PC-3 (cell line): ENCODE results near the gene IL1RAPL1.

Source experiments
- EZH2phosphoT487 ChIP-seq: fragments of 300-600 bp; sonication (generic); IDR thresholded peaks from 2 replicates; pipeline ENCODE4 v1.6.1; 2018; ENCODE audit warnings: mild to moderate bottlenecking, antibody characterized with exemption, low read length, borderline replicate concordance
- TF ChIP-seq, protein P1 (sequence below): fragments of 300-600 bp; sonication (generic); conservative IDR thresholded peaks from 2 replicates; pipeline ENCODE4 v1.5.1; 2017; ENCODE audit warnings: antibody characterized with exemption, low read depth, mild to moderate bottlenecking, low read length

DNA sequence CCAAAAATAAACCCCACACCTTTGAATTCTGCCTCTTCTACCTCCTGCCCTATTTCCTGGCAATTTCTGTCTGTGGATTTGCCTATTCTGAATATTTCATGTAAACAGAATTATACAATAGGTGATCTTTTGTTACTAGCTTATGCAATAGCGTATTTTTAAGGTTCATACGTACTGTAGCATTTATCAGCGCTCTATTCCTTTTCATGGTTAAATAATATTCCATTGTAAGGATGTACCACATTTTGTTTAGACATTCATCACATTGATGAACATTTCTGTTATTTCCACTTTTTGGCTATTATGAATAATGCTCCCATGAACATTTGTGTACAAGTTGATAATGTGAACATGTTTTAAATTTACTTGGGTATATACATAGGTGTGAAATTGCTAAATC lies 847.7 kb downstream of the IL1RAPL1 start:
- TF ChIP-seq, protein P1, sequence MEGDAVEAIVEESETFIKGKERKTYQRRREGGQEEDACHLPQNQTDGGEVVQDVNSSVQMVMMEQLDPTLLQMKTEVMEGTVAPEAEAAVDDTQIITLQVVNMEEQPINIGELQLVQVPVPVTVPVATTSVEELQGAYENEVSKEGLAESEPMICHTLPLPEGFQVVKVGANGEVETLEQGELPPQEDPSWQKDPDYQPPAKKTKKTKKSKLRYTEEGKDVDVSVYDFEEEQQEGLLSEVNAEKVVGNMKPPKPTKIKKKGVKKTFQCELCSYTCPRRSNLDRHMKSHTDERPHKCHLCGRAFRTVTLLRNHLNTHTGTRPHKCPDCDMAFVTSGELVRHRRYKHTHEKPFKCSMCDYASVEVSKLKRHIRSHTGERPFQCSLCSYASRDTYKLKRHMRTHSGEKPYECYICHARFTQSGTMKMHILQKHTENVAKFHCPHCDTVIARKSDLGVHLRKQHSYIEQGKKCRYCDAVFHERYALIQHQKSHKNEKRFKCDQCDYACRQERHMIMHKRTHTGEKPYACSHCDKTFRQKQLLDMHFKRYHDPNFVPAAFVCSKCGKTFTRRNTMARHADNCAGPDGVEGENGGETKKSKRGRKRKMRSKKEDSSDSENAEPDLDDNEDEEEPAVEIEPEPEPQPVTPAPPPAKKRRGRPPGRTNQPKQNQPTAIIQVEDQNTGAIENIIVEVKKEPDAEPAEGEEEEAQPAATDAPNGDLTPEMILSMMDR: no peak
- no peak for TF ChIP-seq EZH2phosphoT487
